LNCAP (cell line): ENCODE measurements around the gene AFAP1.

Experiments used
- CTCF ChIP-seq: fragments of 450-650 bp; IDR thresholded peaks from 2 replicates; pipeline ENCODE4 v1.5.1; 2017; ENCODE audit warnings: mild to moderate bottlenecking

AFAP1 gene

GRCh38 chr4:7983296-7983695 lies 43.6 kb upstream of the AFAP1 start:
- TF ChIP-seq CTCF: no peak

GRCh38 chr4:7981738-7982394 lies 42.2 kb upstream of the AFAP1 start:
- no peak for TF ChIP-seq CTCF

GRCh38 chr4:7980036-7980435 lies 40.4 kb upstream of the AFAP1 start:
- TF ChIP-seq CTCF: no peak

- TF ChIP-seq CTCF: no peak
Measured at GRCh38 chr4:7979652-7979968, 39.9 kb upstream of the AFAP1 start.

- no peak for TF ChIP-seq CTCF
Measured at GRCh38 chr4:7978907-7979651, 39.4 kb upstream of the AFAP1 start.

GRCh38 chr4:7978489-7978888 lies 38.8 kb upstream of the AFAP1 start:
- TF ChIP-seq CTCF: no peak

- TF ChIP-seq CTCF: no peak
Measured at GRCh38 chr4:7976634-7977033, 37.0 kb upstream of the AFAP1 start.
